ENCODE measurements around the gene PCSK4. TPM values are rescaled to one million over a fixed set of nuclear protein-coding genes. Genes with fewer than 3 reads are reported as not detected.

Gene PCSK4
- total and polyA plus RNA-seq, 2 of the 4 experiments (the other 2 are of a cell fraction), result 0.72 to 1.7 TPM

DNA sequence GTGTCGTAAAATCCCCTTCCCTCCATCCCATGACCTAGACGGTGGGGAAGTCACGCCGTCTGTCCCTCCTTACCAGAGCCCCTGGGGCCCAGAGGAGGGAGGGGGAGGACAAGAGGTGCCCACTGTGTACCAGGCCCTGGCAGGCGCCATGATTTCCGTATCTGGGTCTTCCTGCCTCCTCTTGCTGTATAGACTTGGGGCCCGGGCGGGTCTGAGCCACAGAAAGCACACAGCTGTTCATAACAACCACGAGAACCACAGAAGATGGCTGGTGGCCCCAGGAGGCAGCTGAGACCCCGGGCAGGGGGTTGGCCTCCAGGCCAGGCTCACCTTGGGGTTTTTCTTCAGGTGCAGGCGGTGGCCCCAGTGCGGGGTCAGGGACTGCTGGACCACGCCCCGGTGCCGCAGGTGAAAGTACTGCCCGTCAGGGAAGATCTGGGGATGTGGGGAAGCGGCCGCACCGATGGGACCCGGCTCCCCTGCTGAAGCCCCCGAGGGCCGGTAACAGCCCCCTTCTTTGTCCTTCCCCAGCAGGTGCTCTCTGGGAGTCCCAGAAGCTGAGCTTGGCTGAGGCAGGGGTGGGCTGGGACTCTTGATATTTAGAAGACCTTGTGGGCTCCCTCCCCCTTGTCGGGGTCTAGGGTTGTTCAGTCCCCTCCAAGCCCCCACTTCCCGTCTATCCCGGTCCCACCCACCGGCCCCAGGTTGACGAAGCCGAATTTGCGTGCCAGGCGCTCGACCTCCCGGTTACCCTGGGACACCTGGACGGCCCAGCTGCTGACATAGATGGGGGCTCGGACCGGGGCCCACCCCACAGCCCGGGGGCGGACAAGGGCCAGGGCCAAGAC, 463 bp downstream of the PCSK4 start:
- dilution Hi-C loops (cut with HindIII; ENCODE audit: low sequenced_read_pairs, unreplicated experiment), result no loop called here
- H3K4ac ChIP-seq (ENCODE audit: low read depth, low read length), result peak overlapping the region; percentile 77
- no peak overlapping the region for H3K18ac ChIP-seq (ENCODE audit: low read depth, low read length)
- no peaks in the 10 kb centered on the region for H3K36me3 ChIP-seq (ENCODE audit: control insufficient read depth, insufficient read depth, low read length)
- H2AK5ac ChIP-seq (ENCODE audit: low read depth, low read length), result no peak overlapping the region; the same call in 1 of the 2 replicates
- H4K20me1 ChIP-seq (ENCODE audit: insufficient read depth, low read length), result peaks cover 3% of the 10 kb centered on the region; the same call in 1 of the 2 replicates
- DNase-seq, result no peak
- in situ Hi-C loops (cut with MboI; ENCODE audit: low sequenced_read_pairs), result no loop called here
- CTCF ChIA-PET, result no interaction called here
- no peak overlapping the region for H3K23ac ChIP-seq (ENCODE audit: low read depth, low read length)
- peak overlapping the region; percentile 73 for H3K14ac ChIP-seq (replicated peaks; ENCODE audit: low read depth, low read length)
- peaks cover 9% of the 10 kb centered on the region for H3K4me1 ChIP-seq (ENCODE audit: control insufficient read depth, insufficient read depth, low read length)
- no peaks in the 10 kb centered on the region for H3K9me3 ChIP-seq (ENCODE audit: control insufficient read depth, insufficient read depth, low read length)
- no peak overlapping the region for H2BK20ac ChIP-seq (ENCODE audit: low read depth, low read length)
- H3K27ac ChIP-seq (ENCODE audit: insufficient read depth, low read length), result peak overlapping the region; percentile 68
- no peak overlapping the region for H2BK15ac ChIP-seq (ENCODE audit: low read depth, low read length)
- WGBS, 2 experiments (ENCODE audit: extremely low coverage in 2 of 2, insufficient read length in 1 of 2), result 31% methylated on average over 13 of the region's 37 CpGs; no CpG with 5 or more reads in 1 of the 2 experiments
- H4K8ac ChIP-seq (ENCODE audit: low read depth in 2 of 2, low read length in 2 of 2), result peak overlapping the region in 1 of 2 experiments; percentile 83; a peak in 2 of 4 replicates
- peak overlapping the region; percentile 60 for H2BK120ac ChIP-seq (ENCODE audit: low read depth, low read length)
- peak overlapping the region; percentile 58 for H3K4me3 ChIP-seq (ENCODE audit: insufficient read depth, low read depth, low read length)
- peak overlapping the region; percentile 47 for H2BK5ac ChIP-seq (ENCODE audit: low read depth, low read length, poor library complexity, severe bottlenecking)
- POLR2A ChIA-PET (ENCODE audit: unreplicated experiment), result no interaction called here
- H3K27me3 ChIP-seq (ENCODE audit: control insufficient read depth, insufficient read depth, low read length), result peaks cover 10% of the 10 kb centered on the region; the same call in 1 of the 2 replicates
- H4K5ac ChIP-seq (ENCODE audit: low read depth, low read length), result peak overlapping the region; percentile 12
- no TSS peak for BruUV-seq (replicated peaks)
- no peaks in the 10 kb centered on the region for H3K9me1 ChIP-seq (ENCODE audit: insufficient read depth, low read length)
- peak overlapping the region; percentile 43; the same call in 1 of the 2 replicates for H4K91ac ChIP-seq (ENCODE audit: insufficient read depth, low read depth, low read length)
- H2AK9ac ChIP-seq (replicated peaks; ENCODE audit: low read depth, low read length, poor library complexity), result peak overlapping the region; percentile 93
- no peaks in the 10 kb centered on the region for H3K79me1 ChIP-seq (ENCODE audit: low read depth in 1 of 2, low read length in 2 of 2)
- H3K9ac ChIP-seq (ENCODE audit: low read depth, low read length), result peak overlapping the region; percentile 66
- H2AFZ ChIP-seq (replicated peaks; ENCODE audit: low read length, poor library complexity), result peak overlapping the region; percentile 99
- ATAC-seq (ENCODE audit: low read depth), result no peak
- H3K56ac ChIP-seq (ENCODE audit: extremely low read depth, insufficient read depth, low read length), result no peak overlapping the region
- intact Hi-C loops (cut with micrococcal nuclease), result no loop called here
- peak overlapping the region; percentile 73 for H3K4me2 ChIP-seq (ENCODE audit: low read depth, low read length)
- no peak for TF ChIP-seq RCOR1 (IDR thresholded peaks at IDR 0.05; ENCODE audit: insufficient replicate concordance, low read length)
- no peak for TF ChIP-seq BHLHE40 (IDR thresholded peaks at IDR 0.05; ENCODE audit: low read depth, low read length)
- no peak for TF ChIP-seq SMC3 (IDR thresholded peaks at IDR 0.05; ENCODE audit: low read depth, low read length)
- TF ChIP-seq NFE2L2 (IDR thresholded peaks at IDR 0.05; ENCODE audit: low read depth, low read length), result no peak
- TF ChIP-seq POLR2A (IDR thresholded peaks at IDR 0.05; ENCODE audit: low read depth, low read length), result no peak
- no peak for TF ChIP-seq CEBPB (IDR thresholded peaks at IDR 0.05; ENCODE audit: low read depth, low read length)
- no peak for TF ChIP-seq FOS (IDR thresholded peaks at IDR 0.05; ENCODE audit: low read depth, low read length)
- TF ChIP-seq MAFK (IDR thresholded peaks at IDR 0.05; ENCODE audit: low read depth, low read length), result no peak
- TF ChIP-seq RFX5 (IDR thresholded peaks at IDR 0.05; ENCODE audit: low read depth, low read length), result no peak
- no peak for TF ChIP-seq MXI1 (IDR thresholded peaks at IDR 0.05; ENCODE audit: borderline replicate concordance, low read depth, low read length)
- TF ChIP-seq RAD21 (IDR thresholded peaks at IDR 0.05; ENCODE audit: low read length), result no peak
- TF ChIP-seq MAZ (IDR thresholded peaks at IDR 0.05; ENCODE audit: borderline replicate concordance, low read depth, low read length), result no peak
- no peak for TF ChIP-seq CHD1 (IDR thresholded peaks at IDR 0.05; ENCODE audit: low read depth, low read length)
- no peak for TF ChIP-seq USF2 (IDR thresholded peaks at IDR 0.05; ENCODE audit: low read depth, low read length)
- TF ChIP-seq CTCF (conservative IDR thresholded peaks at IDR 0.05; ENCODE audit: low read depth, low read length), result no peak

All from IMR-90 (cell line).